Measurements from ENCODE around the gene SYF2.
"Not testable (repeated sequence)": the region's sequence is repeated elsewhere in the genome, so short reads cannot be mapped to it uniquely, and the experiment has no call there.

SYF2 gene

GRCh38 chr1:25246600-25247023, 14.3 kb upstream of the SYF2 start:
- peak in 16 of 51 donors; percentile 33 to 66 (median 48) for DNase-seq

- no peak for DNase-seq
Measured at GRCh38 chr1:25245809-25246599, 13.7 kb upstream of the SYF2 start.

GRCh38 chr1:25245393-25245792, 13.1 kb upstream of the SYF2 start:
- DNase-seq = no peak

GRCh38 chr1:25243907-25244306, 11.6 kb upstream of the SYF2 start:
- DNase-seq = no peak

GRCh38 chr1:25239681-25240541, 7.6 kb upstream of the SYF2 start:
- DNase-seq = peak; percentile 30 to 96 (median 85)

GRCh38 chr1:25238046-25238445, 5.7 kb upstream of the SYF2 start:
- no peak for DNase-seq

GRCh38 chr1:25236261-25236660, 4.0 kb upstream of the SYF2 start:
- not testable (repeated sequence) for DNase-seq

- not testable (repeated sequence) for DNase-seq
Measured at GRCh38 chr1:25235411-25235810, 3.1 kb upstream of the SYF2 start.

- peak in 45 of 51 donors; percentile 2 to 82 (median 51) for DNase-seq
Measured at GRCh38 chr1:25232866-25233784, 823 bp upstream of the SYF2 start.

- DNase-seq = no peak
Measured at GRCh38 chr1:25223471-25223870, 8.8 kb downstream of the SYF2 start.

- DNase-seq = no peak
Measured at GRCh38 chr1:25222606-25223005, 9.7 kb downstream of the SYF2 start.

GRCh38 chr1:25220666-25221065, 11.6 kb downstream of the SYF2 start:
- no peak for DNase-seq

GRCh38 chr1:25219661-25220251, 12.5 kb downstream of the SYF2 start:
- no peak for DNase-seq

- no peak for DNase-seq
Measured at GRCh38 chr1:25217598-25218232, 14.6 kb downstream of the SYF2 start.

- no peak for DNase-seq
Measured at GRCh38 chr1:25217015-25217414, 15.3 kb downstream of the SYF2 start.

- DNase-seq = no peak
Measured at GRCh38 chr1:25216123-25216522, 16.2 kb downstream of the SYF2 start.

GRCh38 chr1:25212725-25213124, 19.6 kb downstream of the SYF2 start:
- DNase-seq = no peak

GRCh38 chr1:25210728-25211127, 21.6 kb downstream of the SYF2 start:
- no peak for DNase-seq

- no peak for DNase-seq
Measured at GRCh38 chr1:25209516-25209915, 22.8 kb downstream of the SYF2 start.

- DNase-seq = no peak
Measured at GRCh38 chr1:25208561-25209222, 23.6 kb downstream of the SYF2 start.
